Panc1 (cell line): ENCODE measurements around the gene WDR5. TPM values are rescaled to one million over a fixed set of nuclear protein-coding genes. Genes with fewer than 3 reads are reported as not detected.

Experiments
- ATAC-seq: fragments of 200-7000 bp; cut with Tn5 transposase; 2 replicates; pipeline ENCODE4 v1.9.1; 2020; ENCODE audit warnings: mild to moderate bottlenecking, moderate library complexity
- BruUV-seq: library from RNA; stranded (reverse); fragments of 400-500 nt; replicated peaks from 2 replicates; lab custom pipeline; 2021; lab: Mats Ljungman, UMichigan
- CTCF ChIA-PET: fragments of 300-600 bp; sonication (Branson Sonifier 250); formaldehyde crosslinking; loops from one replicate; lab custom pipeline; 2022; ENCODE audit warnings: antibody characterized with exemption; lab: Charles Lee
- POLR2A ChIA-PET: fragments of 300-600 bp; sonication (Branson Sonifier 250); formaldehyde crosslinking; loops from one replicate; lab custom pipeline; 2022; ENCODE audit warnings: antibody characterized with exemption; lab: Charles Lee
- DNase-seq: peaks from one replicate; pipeline ENCODE4 v3.0.0-alpha.2; 2010; ENCODE audit warnings: low read depth, low spot score
- H3K27ac ChIP-seq: 2 replicates; pipeline ENCODE4 v1.5.1; 2011; ENCODE audit warnings: mild to moderate bottlenecking, low read length, inconsistent platforms
- H3K27me3 ChIP-seq: fragments of 200-500 bp; sonication (Bioruptor generic); 2 replicates; pipeline ENCODE4 v1.6.0; 2014; ENCODE audit warnings: low read length, inconsistent platforms; ENCODE audit not compliant: control insufficient read depth, insufficient read depth
- H3K36me3 ChIP-seq: fragments of 200-500 bp; sonication (Bioruptor generic); 2 replicates; pipeline ENCODE4 v1.5.1; 2014; ENCODE audit warnings: inconsistent platforms, mild to moderate bottlenecking, low read length, moderate library complexity; ENCODE audit not compliant: control insufficient read depth, insufficient read depth
- H3K4me1 ChIP-seq: 2 replicates; pipeline ENCODE4 v1.5.1; 2011; ENCODE audit warnings: inconsistent platforms, mild to moderate bottlenecking, low read length, moderate library complexity; ENCODE audit not compliant: control insufficient read depth, insufficient read depth
- H3K4me3 ChIP-seq, 2 experiments: 2 replicates each; pipeline ENCODE4 v1.5.1; 2011 to 2012; ENCODE audit warnings: low read depth in 2 of 2, low read length in 2 of 2, mild to moderate bottlenecking in 2 of 2, inconsistent platforms in 1 of 2, moderate library complexity in 1 of 2
- H3K9me3 ChIP-seq: fragments of 200-500 bp; sonication (Bioruptor generic); 2 replicates; pipeline ENCODE4 v1.5.1; 2014; ENCODE audit warnings: low read depth, mild to moderate bottlenecking, inconsistent platforms, low read length, moderate library complexity; ENCODE audit not compliant: control insufficient read depth, insufficient read depth
- POLR2AphosphoS5 ChIP-seq: IDR thresholded peaks from 2 replicates; pipeline ENCODE4 v1.6.1; 2012; ENCODE audit warnings: mild to moderate bottlenecking, low read depth, low read length, moderate library complexity
- SIN3A ChIP-seq: IDR thresholded peaks from 2 replicates; pipeline ENCODE4 v1.6.1; 2012; ENCODE audit warnings: low read depth, mild to moderate bottlenecking, low read length, moderate library complexity, borderline replicate concordance; ENCODE audit not compliant: insufficient read depth
- TCF7L2 ChIP-seq: IDR thresholded peaks from 2 replicates; pipeline ENCODE4 v1.6.1; 2011; ENCODE audit warnings: mild to moderate bottlenecking, low read depth, low read length, inconsistent platforms
- in situ Hi-C: cut with HindIII; loops from 2 replicates; pipeline ENCODE4 v1.10.0; 2016; ENCODE audit warnings: low sequenced_read_pairs, low pct_unique_long_range_greater_than_20kb
- intact Hi-C: fragments of 100-400 bp; cut with micrococcal nuclease; formaldehyde crosslinking; loops from one replicate; pipeline ENCODE4 v1.10.0; 2022; ENCODE audit not compliant: unreplicated experiment
- total RNA-seq: library from RNA; stranded (reverse); gene quantifications from one replicate; pipeline ENCODE4 v1.2.1, GENCODE V29; 2021; ENCODE audit not compliant: unreplicated experiment
- TF ChIP-seq, protein P1 (sequence below): fragments of 450-650 bp; IDR thresholded peaks from 2 replicates; pipeline ENCODE4 v1.5.1; 2017; ENCODE audit warnings: mild to moderate bottlenecking
- TF ChIP-seq, protein P2 (sequence below), 2 experiments: IDR thresholded peaks; 2 replicates each; pipeline ENCODE4 v1.6.1; 2011 to 2012; ENCODE audit warnings: low read depth in 2 of 2, control low read depth in 1 of 2, low read length in 1 of 2, mild to moderate bottlenecking in 1 of 2, moderate library complexity in 1 of 2; ENCODE audit not compliant: insufficient read depth in 1 of 2

Gene WDR5
- total RNA-seq, 1 experiment from 2014 or later: 36.9 TPM

DNA sequence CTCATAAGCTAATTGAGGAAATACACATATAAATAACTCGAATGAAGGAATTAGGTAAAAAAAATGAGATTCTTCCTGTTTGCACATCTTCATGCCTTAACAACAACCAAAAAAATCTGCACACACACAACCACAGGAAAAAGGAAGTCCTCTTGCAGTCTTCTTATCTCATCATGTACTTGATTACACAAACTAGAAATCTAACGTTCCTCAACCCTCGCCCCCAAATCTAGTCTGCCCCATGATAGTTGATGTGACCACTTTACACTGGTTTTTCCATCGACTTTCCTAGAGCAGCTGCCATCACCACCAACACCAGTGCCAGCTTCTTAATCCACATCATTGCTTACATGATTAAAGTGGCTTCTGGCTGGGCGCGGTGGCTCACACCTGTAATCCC, 59.7 kb downstream of the WDR5 start:
- no peak overlapping the region for H3K4me3 ChIP-seq
- no peaks in the 10 kb centered on the region for H3K9me3 ChIP-seq
- DNase-seq (no peak), ATAC-seq (no peak)
- in situ Hi-C loops: no loop called here
- H3K4me1 ChIP-seq: no peaks in the 10 kb centered on the region
- H3K27me3 ChIP-seq: no peaks in the 10 kb centered on the region
- CTCF ChIA-PET: no interaction called here
- BruUV-seq: no TSS peak
- intact Hi-C loops: no loop called here
- TF ChIP-seq, protein P1, sequence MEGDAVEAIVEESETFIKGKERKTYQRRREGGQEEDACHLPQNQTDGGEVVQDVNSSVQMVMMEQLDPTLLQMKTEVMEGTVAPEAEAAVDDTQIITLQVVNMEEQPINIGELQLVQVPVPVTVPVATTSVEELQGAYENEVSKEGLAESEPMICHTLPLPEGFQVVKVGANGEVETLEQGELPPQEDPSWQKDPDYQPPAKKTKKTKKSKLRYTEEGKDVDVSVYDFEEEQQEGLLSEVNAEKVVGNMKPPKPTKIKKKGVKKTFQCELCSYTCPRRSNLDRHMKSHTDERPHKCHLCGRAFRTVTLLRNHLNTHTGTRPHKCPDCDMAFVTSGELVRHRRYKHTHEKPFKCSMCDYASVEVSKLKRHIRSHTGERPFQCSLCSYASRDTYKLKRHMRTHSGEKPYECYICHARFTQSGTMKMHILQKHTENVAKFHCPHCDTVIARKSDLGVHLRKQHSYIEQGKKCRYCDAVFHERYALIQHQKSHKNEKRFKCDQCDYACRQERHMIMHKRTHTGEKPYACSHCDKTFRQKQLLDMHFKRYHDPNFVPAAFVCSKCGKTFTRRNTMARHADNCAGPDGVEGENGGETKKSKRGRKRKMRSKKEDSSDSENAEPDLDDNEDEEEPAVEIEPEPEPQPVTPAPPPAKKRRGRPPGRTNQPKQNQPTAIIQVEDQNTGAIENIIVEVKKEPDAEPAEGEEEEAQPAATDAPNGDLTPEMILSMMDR: no peak
- TF ChIP-seq SIN3A (no peak), POLR2AphosphoS5 (no peak), TCF7L2 (no peak)
- TF ChIP-seq, protein P2, sequence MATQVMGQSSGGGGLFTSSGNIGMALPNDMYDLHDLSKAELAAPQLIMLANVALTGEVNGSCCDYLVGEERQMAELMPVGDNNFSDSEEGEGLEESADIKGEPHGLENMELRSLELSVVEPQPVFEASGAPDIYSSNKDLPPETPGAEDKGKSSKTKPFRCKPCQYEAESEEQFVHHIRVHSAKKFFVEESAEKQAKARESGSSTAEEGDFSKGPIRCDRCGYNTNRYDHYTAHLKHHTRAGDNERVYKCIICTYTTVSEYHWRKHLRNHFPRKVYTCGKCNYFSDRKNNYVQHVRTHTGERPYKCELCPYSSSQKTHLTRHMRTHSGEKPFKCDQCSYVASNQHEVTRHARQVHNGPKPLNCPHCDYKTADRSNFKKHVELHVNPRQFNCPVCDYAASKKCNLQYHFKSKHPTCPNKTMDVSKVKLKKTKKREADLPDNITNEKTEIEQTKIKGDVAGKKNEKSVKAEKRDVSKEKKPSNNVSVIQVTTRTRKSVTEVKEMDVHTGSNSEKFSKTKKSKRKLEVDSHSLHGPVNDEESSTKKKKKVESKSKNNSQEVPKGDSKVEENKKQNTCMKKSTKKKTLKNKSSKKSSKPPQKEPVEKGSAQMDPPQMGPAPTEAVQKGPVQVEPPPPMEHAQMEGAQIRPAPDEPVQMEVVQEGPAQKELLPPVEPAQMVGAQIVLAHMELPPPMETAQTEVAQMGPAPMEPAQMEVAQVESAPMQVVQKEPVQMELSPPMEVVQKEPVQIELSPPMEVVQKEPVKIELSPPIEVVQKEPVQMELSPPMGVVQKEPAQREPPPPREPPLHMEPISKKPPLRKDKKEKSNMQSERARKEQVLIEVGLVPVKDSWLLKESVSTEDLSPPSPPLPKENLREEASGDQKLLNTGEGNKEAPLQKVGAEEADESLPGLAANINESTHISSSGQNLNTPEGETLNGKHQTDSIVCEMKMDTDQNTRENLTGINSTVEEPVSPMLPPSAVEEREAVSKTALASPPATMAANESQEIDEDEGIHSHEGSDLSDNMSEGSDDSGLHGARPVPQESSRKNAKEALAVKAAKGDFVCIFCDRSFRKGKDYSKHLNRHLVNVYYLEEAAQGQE (IDR thresholded peaks at IDR 0.05; ENCODE audit: insufficient read depth in 1 of 2, low read depth in 2 of 2, low read length in 1 of 2): no peak
- no peak overlapping the region for H3K27ac ChIP-seq
- no peaks in the 10 kb centered on the region for H3K36me3 ChIP-seq
- POLR2A ChIA-PET: no interaction called here

DNA sequence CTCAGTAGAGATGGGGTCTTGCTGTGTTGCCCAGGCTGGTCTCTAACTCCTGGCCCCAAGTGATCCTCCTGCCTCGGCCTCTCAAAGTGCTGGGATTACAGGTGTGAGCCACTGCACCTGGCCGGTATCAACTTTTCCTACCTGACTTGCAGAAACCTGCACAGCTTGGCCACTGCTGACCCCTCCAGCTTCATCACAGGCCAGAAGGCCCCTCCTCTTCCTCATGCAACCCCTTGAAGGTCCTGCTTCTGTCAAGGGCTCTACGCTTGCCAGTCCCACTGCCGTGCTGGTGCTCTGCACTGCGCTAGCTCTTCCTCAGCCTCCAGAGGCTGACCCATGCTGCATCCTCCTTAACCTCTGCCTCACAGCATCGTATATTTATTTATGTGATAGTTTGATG, 61.0 kb downstream of the WDR5 start:
- in situ Hi-C loops: no loop called here
- CTCF ChIA-PET: no interaction called here

More for the DNA sequence above, 61.0 kb downstream of the WDR5 start:
- no TSS peak for BruUV-seq
- Histone ChIP-seq H3K4me3 (no peak overlapping the region), H3K36me3 (no peaks in the 10 kb centered on the region), H3K27ac (no peak overlapping the region), H3K9me3 (no peaks in the 10 kb centered on the region), H3K4me1 (no peaks in the 10 kb centered on the region), H3K27me3 (no peaks in the 10 kb centered on the region)
- intact Hi-C loops: no loop called here
- POLR2A ChIA-PET: no interaction called here
- DNase-seq: no peak
- TF ChIP-seq TCF7L2 (no peak), SIN3A (no peak), POLR2AphosphoS5 (no peak)
- TF ChIP-seq, protein P1: no peak
- TF ChIP-seq, protein P2 (IDR thresholded peaks at IDR 0.05; ENCODE audit: insufficient read depth in 1 of 2, low read depth in 2 of 2, low read length in 1 of 2): no peak
- ATAC-seq: no peak
